GM19397 (cell line): ENCODE measurements around the gene SPDYC.
A peak's percentile ranks its signal among the peaks of the same experiment; 100 is the strongest.
"Not testable (repeated sequence)": the region's sequence is repeated elsewhere in the genome, so short reads cannot be mapped to it uniquely, and the experiment has no call there.

Experiments
- ATAC-seq: cut with Tn5 transposase; IDR thresholded peaks from one replicate; pipeline ENCODE4 v1.9.1; 2021; ENCODE audit warnings: mild to moderate bottlenecking, moderate library complexity; ENCODE audit not compliant: unreplicated experiment

Gene SPDYC

DNA sequence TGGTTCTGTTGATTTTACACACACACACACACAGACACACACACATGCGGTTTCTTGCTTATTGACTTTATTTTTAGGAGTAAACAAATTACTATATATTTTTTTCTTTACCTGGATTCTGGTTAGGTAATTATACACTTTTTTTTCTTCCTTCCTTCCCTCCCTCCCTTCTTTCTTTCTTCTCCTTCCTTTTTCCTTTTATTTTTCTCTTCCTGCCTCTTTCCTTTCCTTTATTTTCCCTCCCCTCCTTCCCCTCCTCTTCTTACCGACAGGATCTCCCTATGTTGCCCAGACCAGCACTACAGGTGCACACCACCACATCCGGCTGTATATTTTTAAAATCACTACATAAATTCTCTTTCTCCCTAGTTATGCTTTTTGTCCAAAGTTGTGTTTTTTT, 3.1 kb upstream of the SPDYC start:
- ATAC-seq = no peak

DNA sequence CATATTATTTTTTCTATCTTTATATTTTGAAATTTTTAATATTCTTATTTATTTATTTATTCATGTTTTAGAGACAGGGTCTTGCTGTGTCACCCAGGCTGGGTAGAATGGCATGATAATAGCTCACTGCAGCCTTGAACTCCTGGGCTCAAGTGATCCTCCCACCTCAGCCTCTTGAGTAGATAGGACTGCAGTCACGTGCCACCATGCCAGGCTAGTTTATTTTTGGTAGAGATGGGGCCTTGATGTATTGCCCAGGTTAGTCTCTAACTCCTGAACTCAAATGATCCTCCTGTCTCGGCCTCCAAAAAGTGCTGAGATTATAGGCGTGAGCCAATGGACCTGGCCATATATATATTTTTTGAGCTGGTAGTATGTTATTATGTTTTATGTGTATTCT, 2.4 kb upstream of the SPDYC start:
- no peak for ATAC-seq

DNA sequence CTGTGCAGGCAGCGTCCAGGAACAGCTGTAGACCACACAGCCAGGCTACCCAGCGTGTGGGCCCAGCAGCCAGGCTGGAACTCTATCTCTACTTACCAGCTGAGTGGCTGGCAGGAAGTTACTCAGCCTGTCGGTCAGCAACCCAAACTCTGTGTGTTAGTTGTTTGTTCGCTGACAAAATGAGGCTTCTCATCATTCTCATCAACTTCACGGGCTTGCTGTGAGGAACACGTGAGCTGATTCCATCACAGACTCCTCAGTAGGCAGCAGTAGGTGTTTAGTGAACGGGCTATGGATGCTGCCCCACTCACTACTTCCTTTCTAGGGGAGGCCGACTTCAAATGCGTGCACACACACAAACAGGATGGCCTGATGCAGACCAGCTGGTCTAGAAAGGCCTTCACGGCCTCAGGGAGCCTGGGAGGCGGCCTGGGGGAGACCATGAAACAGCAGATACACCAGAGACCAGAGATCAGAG, 830 bp upstream of the SPDYC start:
- no peak for ATAC-seq

DNA sequence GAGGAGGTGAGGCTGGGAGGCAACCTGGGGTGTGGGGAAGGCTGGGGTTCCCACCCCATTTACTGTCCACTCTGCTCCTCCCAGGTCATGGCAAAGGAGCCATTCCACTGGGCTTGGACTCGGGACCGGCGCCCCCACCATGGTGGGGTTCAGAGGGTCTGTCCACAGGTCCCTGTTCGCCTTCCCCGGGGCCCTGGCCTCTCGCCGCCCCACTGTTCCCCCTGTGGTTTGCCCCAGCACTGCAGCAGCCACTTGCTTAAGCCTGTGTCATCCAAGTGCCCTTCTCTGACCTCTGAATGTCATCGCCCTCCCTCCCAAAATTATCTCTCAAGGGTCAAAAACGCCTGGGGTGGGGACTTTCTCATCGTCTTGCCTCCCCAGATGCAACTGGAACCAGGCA, 2.6 kb downstream of the SPDYC start:
- no peak for ATAC-seq

DNA sequence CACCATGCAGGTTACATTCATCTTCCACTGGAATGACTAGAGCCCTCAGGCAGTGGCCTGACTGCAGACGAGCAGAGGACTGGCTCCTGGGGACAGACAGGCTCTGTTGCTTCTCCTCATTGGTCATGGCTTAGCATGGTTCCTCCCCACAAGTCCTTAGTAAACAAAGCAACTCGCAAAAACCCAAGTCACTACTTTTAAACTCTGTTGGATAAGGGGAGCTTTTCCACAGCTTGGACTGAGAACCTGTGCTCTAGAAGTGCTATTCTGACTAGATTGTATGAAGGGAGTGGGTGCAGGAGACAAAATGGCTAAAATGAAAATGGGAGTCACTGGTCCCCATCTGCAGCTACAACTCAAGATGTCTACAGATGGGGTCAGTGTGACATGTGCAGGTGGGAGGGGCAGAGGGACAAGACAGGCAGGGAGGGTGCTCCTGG, 4.6 kb downstream of the SPDYC start:
- not testable (repeated sequence) for ATAC-seq

DNA sequence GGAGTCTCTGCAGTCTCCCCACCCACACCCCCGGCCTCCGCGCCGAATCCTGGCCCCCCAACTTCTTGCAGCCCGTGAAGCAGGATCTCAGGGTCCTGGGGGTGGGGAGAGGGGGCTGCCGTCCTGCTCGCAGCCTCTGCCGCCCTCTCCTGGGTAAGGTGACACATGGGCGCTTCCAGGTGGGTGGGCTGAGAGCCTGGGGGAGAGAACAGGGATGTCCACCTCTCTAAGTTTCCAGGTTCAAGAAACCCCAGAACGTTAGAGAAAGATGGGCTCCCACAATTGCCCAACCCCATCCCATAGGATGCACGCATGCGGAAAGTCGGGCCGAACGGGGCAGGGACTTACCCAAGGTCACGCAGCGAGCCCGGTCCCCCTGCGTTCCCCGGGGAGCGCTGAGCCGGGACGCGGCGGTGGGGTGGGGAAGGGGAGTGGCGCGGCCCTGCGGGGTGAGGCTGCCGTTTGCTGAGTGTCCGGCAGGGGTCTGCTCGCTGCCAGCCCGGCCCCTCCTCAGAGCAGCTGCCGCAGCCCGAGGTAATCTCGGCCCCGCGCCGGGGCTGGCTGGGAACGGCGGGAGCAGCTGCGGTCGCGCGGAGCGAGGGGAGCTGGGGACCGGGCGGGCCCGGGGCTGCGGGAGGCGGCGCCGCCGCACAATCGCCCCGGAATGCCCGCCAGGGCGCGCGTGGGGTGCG, 11.0 kb downstream of the SPDYC start:
- ATAC-seq = peak; percentile 74

DNA sequence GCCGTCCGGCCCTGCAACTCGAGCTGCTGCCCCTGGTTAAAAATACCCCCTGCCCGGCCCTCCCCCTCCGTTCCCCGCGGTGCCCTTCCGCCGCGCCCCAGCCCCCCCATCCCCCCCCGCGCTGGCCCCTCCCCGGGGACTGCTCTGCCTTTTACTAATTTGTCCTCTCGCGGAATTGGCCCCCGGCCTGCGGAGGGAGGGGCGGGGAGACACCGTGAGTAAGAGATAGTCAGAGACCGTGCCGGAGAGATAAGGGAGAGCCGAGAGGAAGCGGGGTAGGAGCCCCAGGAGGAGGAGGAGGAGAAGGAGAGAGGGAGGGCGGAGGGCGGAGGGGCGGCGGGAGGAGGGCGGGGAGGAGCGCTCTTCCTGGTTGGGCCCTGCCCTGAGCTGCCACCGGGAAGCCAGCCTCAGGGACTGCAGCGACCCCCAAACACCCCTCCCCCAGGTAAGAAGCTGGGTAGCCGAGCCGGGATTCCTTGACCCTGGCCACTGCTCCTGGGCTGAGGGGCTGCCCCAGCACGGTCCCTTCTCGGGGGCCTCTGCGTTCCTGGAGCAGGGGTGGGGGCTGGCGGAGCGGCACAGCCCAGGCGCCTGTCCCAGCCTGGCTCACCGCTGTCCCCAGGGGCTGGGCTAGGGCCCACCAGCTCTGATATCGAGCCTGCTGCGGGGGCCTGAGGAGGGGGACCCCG, 11.7 kb downstream of the SPDYC start, which contains the start of gene CAPN1:
TSS of gene CAPN1 (plus strand) at position 360 of the 689 bp plus-strand sequence. CDS start 774 bp downstream, outside the sequence.
- peak; percentile 9 for ATAC-seq

DNA sequence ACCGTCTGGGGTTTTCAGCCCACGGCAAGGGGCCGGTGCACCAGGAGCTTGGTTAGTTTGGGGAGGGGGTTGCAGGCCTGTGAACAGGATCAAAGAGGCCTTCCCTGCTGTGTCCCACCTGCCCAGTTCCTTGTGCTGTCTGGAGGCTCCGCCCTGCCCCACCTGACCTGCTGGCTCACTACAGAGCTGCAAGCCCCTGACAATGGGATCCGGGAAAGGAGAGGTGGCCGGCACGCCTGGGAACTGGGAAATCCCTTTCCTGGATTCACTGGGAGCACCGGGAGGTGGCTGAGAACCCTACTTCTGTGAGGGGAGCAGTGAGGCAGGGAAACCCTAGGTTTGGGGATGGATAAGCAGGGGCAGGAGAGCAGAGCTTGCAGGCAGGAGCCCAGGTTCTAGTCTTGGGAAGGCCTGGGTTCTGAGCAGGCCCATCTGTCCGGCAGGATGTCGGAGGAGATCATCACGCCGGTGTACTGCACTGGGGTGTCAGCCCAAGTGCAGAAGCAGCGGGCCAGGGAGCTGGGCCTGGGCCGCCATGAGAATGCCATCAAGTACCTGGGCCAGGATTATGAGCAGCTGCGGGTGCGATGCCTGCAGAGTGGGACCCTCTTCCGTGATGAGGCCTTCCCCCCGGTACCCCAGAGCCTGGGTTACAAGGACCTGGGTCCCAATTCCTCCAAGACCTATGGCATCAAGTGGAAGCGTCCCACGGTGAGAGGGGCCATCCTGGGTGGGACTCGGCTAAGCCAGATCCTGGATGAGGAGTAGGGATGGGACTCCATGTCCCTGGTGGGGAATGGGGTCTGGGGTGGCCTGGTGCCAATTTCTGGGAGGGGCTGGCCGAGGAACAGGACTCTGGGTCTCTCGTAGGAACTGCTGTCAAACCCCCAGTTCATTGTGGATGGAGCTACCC, 12.5 kb downstream of the SPDYC start:
- ATAC-seq = no peak

DNA sequence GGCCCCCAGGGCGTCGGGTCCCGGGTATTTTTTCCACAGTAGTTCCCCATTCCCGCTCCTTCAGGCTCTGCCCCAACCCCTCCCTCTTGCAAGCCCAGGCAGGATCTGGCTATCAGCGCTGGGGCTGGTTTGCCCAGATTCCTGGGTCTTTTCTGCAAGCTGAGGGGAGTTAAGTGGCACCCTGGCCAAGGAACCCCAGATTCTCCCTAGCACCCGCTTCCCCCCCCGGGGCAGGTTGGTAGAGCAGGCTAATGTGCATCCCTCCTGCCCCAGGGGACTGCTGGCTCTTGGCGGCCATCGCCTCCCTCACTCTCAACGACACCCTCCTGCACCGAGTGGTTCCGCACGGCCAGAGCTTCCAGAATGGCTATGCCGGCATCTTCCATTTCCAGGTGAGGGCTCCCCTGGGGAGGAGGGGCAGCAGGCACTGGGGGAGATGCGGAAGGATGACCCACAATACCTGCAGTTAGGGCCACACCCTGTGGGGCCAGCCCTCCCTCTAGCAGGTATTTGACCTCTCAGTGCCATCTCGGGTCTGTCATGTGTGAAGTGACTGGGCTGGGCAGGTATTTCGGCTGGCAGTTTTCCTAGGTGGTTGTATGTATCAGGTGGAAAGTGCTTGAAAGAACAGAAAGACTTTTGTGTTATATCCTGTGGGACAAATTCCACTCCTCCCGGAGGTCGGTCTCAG, 13.3 kb downstream of the SPDYC start:
- no peak for ATAC-seq

DNA sequence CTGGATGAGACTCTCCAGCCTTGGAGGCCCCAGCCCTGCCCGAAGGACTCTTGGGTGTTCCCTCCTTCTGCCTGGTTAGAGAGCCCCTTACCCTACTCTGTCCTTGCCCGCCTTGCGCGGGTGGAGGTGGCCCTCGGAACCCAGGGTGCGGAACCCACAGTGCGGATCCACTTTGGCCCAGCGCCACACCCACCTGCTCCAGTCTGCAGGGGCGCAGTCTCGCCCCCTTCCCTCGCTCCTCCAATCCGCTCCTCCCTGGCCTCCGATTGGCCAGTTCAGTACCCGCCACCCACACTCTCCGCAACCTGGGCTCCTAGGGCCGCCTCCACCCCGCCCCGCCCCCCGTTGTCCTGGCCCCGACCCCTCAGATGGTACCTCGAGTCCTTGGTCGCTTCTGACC, 14.1 kb downstream of the SPDYC start:
- ATAC-seq = no peak

DNA sequence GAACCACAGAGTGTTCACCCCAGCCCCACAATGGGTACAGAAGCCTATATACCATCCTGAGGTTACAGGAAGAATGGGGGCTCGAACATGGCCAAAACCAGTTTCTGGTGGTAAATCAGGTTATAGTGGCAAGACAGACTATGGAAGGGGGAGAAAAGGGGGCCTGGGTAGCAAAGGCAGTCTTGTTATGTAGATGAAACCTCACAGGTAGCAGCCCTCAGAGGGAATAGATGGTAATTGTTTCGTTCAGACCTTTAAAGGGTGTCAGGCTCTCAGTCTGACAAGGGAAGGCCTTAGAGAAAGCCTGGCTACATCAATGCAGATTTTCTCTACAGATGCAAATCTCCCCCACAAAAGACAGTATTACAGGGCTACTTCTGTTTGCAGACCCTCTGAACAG, 15.1 kb downstream of the SPDYC start:
- ATAC-seq = no peak

DNA sequence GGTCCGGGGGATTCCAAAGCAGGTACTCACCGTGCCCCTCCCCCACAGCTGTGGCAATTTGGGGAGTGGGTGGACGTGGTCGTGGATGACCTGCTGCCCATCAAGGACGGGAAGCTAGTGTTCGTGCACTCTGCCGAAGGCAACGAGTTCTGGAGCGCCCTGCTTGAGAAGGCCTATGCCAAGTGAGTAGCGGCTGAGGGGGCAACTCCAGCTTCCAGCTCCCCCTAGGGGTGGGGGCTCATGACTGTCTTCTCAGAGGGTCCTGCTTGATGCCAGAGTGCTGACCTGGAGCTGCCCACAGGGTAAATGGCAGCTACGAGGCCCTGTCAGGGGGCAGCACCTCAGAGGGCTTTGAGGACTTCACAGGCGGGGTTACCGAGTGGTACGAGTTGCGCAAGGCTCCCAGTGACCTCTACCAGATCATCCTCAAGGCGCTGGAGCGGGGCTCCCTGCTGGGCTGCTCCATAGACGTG, 15.9 kb downstream of the SPDYC start:
- no peak for ATAC-seq

DNA sequence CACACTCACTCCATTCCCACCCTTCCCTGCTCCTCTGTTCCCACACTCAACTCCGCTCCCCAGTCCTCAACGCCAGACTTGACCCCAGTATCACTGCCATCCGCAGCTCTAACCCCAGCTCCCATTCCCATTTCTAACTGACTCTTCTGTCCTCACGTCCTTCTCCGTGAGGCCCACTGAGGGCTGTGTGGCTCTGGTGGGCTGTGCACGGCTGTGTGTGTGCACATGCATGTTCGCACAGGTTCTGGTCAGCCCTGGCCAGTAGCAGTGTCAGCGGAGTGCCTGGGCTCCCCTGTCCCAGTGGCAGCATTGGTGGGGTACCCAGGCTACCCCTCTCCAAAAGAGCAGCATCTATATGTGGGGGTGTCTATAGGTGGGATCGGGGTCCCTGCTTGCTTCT, 16.7 kb downstream of the SPDYC start:
- ATAC-seq = no peak

DNA sequence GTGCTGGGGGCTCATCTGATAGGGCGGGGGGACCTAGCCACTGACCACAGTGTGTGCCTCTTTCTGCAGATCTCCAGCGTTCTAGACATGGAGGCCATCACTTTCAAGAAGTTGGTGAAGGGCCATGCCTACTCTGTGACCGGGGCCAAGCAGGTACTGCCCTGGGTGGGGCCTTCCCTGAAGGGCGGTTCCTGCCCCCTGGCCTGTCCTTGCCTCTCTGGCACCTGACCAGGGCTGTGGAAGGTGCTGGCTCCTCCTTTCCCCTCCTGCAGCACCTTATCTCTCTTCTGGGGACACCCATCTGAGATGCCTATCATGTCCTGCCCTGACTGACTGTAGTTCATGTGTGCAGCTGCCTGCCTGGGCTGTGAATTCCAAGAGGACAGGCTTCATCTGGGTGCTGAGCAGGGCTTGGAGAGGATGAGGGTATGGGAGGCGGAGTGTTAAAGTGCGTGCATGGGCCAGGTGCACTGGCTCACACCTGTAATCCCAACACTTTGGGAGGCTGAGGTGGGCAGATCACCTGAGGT, 17.2 kb downstream of the SPDYC start:
- no peak for ATAC-seq

DNA sequence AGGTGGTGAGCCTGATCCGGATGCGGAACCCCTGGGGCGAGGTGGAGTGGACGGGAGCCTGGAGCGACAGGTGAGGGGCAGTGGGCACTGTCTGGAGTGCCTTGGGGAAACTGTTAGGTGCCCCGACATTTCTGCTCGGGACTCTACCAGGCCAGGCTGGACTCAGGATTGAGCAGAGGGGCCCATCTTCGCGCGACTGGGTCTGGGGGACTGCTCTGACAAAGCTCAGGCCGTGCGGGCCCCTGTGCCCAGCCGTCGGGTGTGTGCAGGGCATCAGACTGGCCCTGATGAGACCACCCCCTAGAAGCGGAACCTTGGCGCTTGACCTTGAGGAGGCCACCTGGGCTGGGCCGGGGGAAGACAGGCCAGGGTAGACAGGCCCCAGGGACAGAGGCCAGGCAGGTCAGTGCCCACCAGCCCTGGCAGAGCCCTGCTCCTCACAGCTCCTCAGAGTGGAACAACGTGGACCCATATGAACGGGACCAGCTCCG, 18.0 kb downstream of the SPDYC start:
- ATAC-seq = no peak

DNA sequence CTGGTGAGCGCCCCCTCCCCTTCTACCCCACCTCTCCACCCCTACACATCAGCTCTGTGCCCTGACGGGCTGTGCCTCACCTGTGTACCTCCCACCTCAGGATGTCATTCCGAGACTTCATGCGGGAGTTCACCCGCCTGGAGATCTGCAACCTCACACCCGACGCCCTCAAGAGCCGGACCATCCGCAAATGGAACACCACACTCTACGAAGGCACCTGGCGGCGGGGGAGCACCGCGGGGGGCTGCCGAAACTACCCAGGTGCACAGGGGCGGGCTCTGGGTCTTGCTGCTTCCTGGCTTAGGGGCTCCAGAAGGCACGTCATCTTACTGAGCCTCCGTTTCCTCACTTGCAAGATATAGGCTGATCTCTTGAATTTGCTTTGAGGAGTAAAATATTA, 18.5 kb downstream of the SPDYC start:
- ATAC-seq = no peak

DNA sequence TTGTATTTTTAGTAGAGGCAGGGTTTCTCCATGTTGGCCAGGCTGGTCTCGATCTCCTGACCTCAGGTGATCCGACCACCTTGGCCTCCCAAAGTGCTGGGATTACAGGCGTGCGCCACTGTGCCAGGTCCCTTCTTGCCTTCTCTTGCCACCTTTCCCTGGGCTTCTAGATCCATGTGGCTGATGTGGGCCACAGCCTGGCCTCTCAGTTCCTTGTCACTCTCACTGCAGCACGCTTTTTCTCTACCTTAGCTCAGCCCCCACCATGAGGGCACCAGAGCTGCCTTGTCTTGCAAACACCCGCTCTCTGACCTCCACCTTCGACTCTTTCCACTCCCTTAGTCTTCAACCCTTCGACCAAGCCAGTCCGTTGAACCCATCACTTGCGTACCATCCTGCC, 19.2 kb downstream of the SPDYC start:
- ATAC-seq = no peak

DNA sequence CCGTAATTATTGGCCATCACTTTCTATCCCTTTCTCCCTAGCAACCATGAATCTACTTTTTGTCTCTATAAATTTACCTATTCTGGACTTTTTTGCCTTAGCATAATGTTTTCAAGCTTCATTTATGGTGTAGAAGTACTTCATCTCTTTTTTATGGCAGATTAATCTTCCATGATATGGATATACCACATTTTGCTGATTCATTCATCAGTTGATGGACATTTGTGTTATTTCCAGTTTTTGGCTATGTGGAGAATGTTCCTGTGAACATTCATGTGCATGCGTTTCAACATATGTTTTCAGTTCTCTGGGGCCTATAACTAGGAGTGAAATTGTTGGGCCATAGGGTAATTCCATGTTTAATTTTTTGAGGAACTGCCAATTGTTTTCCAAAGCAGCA, 24.5 kb downstream of the SPDYC start:
- ATAC-seq = no peak

DNA sequence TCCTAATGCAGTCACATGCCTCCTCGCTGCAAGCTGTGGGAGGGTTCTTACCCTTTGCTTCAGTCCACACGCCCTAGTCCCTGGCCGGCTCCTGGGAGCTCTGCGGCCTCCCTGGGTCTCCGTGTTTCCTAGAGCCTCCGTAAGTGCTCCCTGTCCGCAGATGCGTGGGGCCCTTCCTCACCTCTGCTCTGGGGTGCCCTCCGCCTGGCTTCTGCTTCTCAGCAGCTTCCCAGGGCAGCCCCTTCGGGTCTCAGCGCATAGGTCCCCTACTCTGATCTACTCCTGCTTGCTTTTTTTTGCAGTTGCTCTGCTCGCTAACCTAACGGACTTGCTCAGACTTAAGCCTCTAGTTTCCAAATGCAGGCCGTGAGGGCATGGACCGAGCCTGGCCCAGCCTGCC, 34.1 kb downstream of the SPDYC start:
- ATAC-seq = no peak
